ENCODE results near the gene CFAP107. TPM values are rescaled to one million over a fixed set of nuclear protein-coding genes. Genes with fewer than 3 reads are reported as not detected.

Gene CFAP107
- total and polyA plus RNA-seq, 2 donors (not counting 1 experiment from before 2014, with no cell fraction given): not detected

DNA sequence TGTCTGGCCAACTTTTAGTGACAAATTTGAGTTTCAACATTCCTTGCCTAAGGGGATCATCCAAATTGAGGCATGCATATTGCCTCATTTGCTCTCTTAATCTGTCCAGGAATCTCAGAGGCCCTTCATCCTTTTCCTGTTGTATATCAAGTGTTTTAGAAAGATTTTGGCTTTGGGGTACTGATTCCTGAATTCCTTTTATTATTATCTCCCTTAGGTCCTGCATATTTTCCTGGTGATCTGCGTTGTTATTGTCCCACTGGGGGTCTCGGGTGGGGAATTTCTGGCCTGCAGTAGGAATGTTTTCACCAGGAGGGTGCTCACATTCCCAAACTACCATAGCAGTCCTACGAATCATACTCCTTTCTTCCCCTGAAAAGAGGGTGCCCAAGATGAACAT is 34.5 kb upstream of the CFAP107 start:
- Mint-ChIP-seq H3K27ac (no peak overlapping the region), H3K27me3 (peaks cover 50% of the 10 kb centered on the region), H3K4me3 (no peak overlapping the region), H3K9me3 (ENCODE audit: insufficient read depth) (no peaks in the 10 kb centered on the region), H3K4me1 (no peaks in the 10 kb centered on the region)
- no peak overlapping the region for H3K4me2 ChIP-seq (replicated peaks; ENCODE audit: low read depth, low read length, poor library complexity, severe bottlenecking)
- no peak overlapping the region for H2AFZ ChIP-seq (ENCODE audit: insufficient read depth, low read depth, low read length, poor library complexity, severe bottlenecking)
- CTCF ChIA-PET: no interaction called here
- intact Hi-C loops (cut with micrococcal nuclease): no loop called here
- TF ChIP-seq, protein P1, sequence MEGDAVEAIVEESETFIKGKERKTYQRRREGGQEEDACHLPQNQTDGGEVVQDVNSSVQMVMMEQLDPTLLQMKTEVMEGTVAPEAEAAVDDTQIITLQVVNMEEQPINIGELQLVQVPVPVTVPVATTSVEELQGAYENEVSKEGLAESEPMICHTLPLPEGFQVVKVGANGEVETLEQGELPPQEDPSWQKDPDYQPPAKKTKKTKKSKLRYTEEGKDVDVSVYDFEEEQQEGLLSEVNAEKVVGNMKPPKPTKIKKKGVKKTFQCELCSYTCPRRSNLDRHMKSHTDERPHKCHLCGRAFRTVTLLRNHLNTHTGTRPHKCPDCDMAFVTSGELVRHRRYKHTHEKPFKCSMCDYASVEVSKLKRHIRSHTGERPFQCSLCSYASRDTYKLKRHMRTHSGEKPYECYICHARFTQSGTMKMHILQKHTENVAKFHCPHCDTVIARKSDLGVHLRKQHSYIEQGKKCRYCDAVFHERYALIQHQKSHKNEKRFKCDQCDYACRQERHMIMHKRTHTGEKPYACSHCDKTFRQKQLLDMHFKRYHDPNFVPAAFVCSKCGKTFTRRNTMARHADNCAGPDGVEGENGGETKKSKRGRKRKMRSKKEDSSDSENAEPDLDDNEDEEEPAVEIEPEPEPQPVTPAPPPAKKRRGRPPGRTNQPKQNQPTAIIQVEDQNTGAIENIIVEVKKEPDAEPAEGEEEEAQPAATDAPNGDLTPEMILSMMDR (IDR thresholded peaks at IDR 0.05): no peak
- TF ChIP-seq EZH2 (IDR thresholded peaks at IDR 0.05; ENCODE audit: borderline replicate concordance, insufficient read depth, low read depth, low read length, poor library complexity, severe bottlenecking): no peak
- H3K4me1 ChIP-seq (ENCODE audit: control insufficient read depth in 2 of 2, insufficient read depth in 2 of 2, low read length in 2 of 2): no peaks in the 10 kb centered on the region
- H3K9me3 ChIP-seq (ENCODE audit: control extremely low read depth in 1 of 3, control insufficient read depth in 2 of 3, insufficient read depth in 1 of 3, low read length in 2 of 3): no peaks in the 10 kb centered on the region
- no CpG with 5 or more reads among the region's 3 CpGs for WGBS (ENCODE audit: insufficient coverage)
- no peaks in the 10 kb centered on the region for H4K20me1 ChIP-seq (ENCODE audit: control insufficient read depth, insufficient read depth, low read length, poor library complexity, severe bottlenecking)
- POLR2A ChIA-PET: no interaction called here
- no peak overlapping the region for H3K9ac ChIP-seq (ENCODE audit: low read length)
- H3K27ac ChIP-seq (ENCODE audit: low read length in 2 of 2): no peak overlapping the region
- no peak overlapping the region for H3K4me3 ChIP-seq (ENCODE audit: control extremely low read depth in 1 of 5, extremely low read depth in 1 of 5, insufficient read depth in 1 of 5, low read depth in 2 of 5, low read length in 4 of 5)
- H3K79me2 ChIP-seq (ENCODE audit: control insufficient read depth, insufficient read depth, low read length): no peaks in the 10 kb centered on the region
- ATAC-seq (ENCODE audit: low read depth) (no peak), DNase-seq (no peak)
- H3K27me3 ChIP-seq (replicated peaks in 1 of 4; ENCODE audit: control extremely low read depth in 1 of 4, control insufficient read depth in 3 of 4, insufficient read depth in 4 of 4, low read length in 3 of 4): no peaks in the 10 kb centered on the region
- no peaks in the 10 kb centered on the region for H3K36me3 ChIP-seq (replicated peaks in 1 of 2; ENCODE audit: control extremely low read depth in 1 of 2, control insufficient read depth in 1 of 2, extremely low read depth in 1 of 2, insufficient read depth in 2 of 2, low read length in 1 of 2)

DNA sequence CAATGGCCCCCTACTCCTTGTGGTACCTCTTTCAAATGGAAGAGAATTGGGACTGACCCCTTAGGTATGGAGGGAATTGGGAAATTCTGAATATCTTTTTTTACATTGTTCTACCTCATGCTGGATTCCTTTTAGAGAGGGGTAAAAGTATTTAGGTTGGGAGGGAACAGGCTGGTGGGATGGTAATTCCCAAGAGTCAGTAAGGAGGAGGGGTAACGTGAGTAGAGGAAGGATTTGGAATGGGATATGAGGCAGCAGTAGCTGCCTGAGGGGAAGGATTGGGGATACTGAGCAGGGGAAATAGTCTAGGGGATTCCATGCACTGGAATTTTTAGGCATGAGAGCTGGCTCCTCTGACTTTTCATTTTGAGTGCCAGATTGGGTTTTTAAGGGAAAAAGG is 33.9 kb upstream of the CFAP107 start:
- H3K4me3 ChIP-seq (ENCODE audit: control extremely low read depth in 1 of 5, extremely low read depth in 1 of 5, insufficient read depth in 1 of 5, low read depth in 2 of 5, low read length in 4 of 5): no peak overlapping the region

More for the DNA sequence above, 33.9 kb upstream of the CFAP107 start:
- DNase-seq (no peak), ATAC-seq (ENCODE audit: low read depth) (no peak)
- intact Hi-C loops (cut with micrococcal nuclease): no loop called here
- ChIA-PET POLR2A (no interaction called here), CTCF (no interaction called here)
- H3K4me2 ChIP-seq (replicated peaks; ENCODE audit: low read depth, low read length, poor library complexity, severe bottlenecking): no peak overlapping the region
- Mint-ChIP-seq H3K4me1 (no peaks in the 10 kb centered on the region), H3K27ac (no peak overlapping the region), H3K9me3 (ENCODE audit: insufficient read depth) (no peaks in the 10 kb centered on the region), H3K4me3 (no peak overlapping the region), H3K27me3 (peaks cover 50% of the 10 kb centered on the region)
- H4K20me1 ChIP-seq (ENCODE audit: control insufficient read depth, insufficient read depth, low read length, poor library complexity, severe bottlenecking): no peaks in the 10 kb centered on the region
- no peak overlapping the region for H3K27ac ChIP-seq (ENCODE audit: low read length in 2 of 2)
- no peak overlapping the region for H3K9ac ChIP-seq (ENCODE audit: low read length)
- no peak overlapping the region for H2AFZ ChIP-seq (ENCODE audit: insufficient read depth, low read depth, low read length, poor library complexity, severe bottlenecking)
- H3K36me3 ChIP-seq (replicated peaks in 1 of 2; ENCODE audit: control extremely low read depth in 1 of 2, control insufficient read depth in 1 of 2, extremely low read depth in 1 of 2, insufficient read depth in 2 of 2, low read length in 1 of 2): no peaks in the 10 kb centered on the region
- no peaks in the 10 kb centered on the region for H3K4me1 ChIP-seq (ENCODE audit: control insufficient read depth in 2 of 2, insufficient read depth in 2 of 2, low read length in 2 of 2)
- H3K27me3 ChIP-seq (replicated peaks in 1 of 4; ENCODE audit: control extremely low read depth in 1 of 4, control insufficient read depth in 3 of 4, insufficient read depth in 4 of 4, low read length in 3 of 4): no peaks in the 10 kb centered on the region
- H3K79me2 ChIP-seq (ENCODE audit: control insufficient read depth, insufficient read depth, low read length): no peaks in the 10 kb centered on the region
- no peaks in the 10 kb centered on the region for H3K9me3 ChIP-seq (ENCODE audit: control extremely low read depth in 1 of 3, control insufficient read depth in 2 of 3, insufficient read depth in 1 of 3, low read length in 2 of 3)
- TF ChIP-seq EZH2 (IDR thresholded peaks at IDR 0.05; ENCODE audit: borderline replicate concordance, insufficient read depth, low read depth, low read length, poor library complexity, severe bottlenecking): no peak
- TF ChIP-seq, protein P1 (IDR thresholded peaks at IDR 0.05): no peak
- WGBS (ENCODE audit: insufficient coverage): 73% methylated on average over 1 of the region's 1 CpG

Data from B cell (primary cell).